Neutrophil (primary cell): Measurements from ENCODE around the gene PSMA7.

ENCODE experiments used
- H3K27ac ChIP-seq: fragments of 200-600 bp; sonication (generic); 2 replicates; pipeline ENCODE4 v1.5.1; 2016; ENCODE audit warnings: mild to moderate bottlenecking, moderate library complexity
- H3K27me3 ChIP-seq: fragments of 200-600 bp; sonication (generic); 2 replicates; pipeline ENCODE4 v1.6.0; 2016; ENCODE audit warnings: mild to moderate bottlenecking
- H3K36me3 ChIP-seq: fragments of 200-600 bp; sonication (generic); 2 replicates; pipeline ENCODE4 v1.5.1; 2017
- H3K4me1 ChIP-seq, 2 experiments: fragments of 200-600 bp in 1 of 2; sonication (generic) in 1 of 2; 1 replicate in 1 of 2; 2 replicates in 1 of 2; pipeline versions ENCODE4 v1.5.1 to v1.6.1; 2013 to 2016; ENCODE audit warnings: low read depth in 1 of 2, low read length in 1 of 2, mild to moderate bottlenecking in 1 of 2, moderate library complexity in 1 of 2; ENCODE audit not compliant: control insufficient read depth in 1 of 2, insufficient read depth in 1 of 2
- H3K4me3 ChIP-seq, 2 experiments: fragments of 200-600 bp in 1 of 2; sonication (generic) in 1 of 2; 1 replicate in 1 of 2; 2 replicates in 1 of 2; pipeline ENCODE4 v1.5.1; 2013 to 2016; ENCODE audit warnings: low read depth in 1 of 2, low read length in 1 of 2, mild to moderate bottlenecking in 1 of 2, moderate library complexity in 1 of 2
- H3K9me3 ChIP-seq: fragments of 200-600 bp; sonication (generic); 2 replicates; pipeline ENCODE4 v1.5.1; 2016
- TF ChIP-seq, protein P1 (sequence below): fragments of 200-600 bp; sonication (generic); IDR thresholded peaks from 2 replicates; pipeline ENCODE4 v1.5.1; 2016; ENCODE audit warnings: antibody characterized with exemption

The PSMA7 gene

DNA sequence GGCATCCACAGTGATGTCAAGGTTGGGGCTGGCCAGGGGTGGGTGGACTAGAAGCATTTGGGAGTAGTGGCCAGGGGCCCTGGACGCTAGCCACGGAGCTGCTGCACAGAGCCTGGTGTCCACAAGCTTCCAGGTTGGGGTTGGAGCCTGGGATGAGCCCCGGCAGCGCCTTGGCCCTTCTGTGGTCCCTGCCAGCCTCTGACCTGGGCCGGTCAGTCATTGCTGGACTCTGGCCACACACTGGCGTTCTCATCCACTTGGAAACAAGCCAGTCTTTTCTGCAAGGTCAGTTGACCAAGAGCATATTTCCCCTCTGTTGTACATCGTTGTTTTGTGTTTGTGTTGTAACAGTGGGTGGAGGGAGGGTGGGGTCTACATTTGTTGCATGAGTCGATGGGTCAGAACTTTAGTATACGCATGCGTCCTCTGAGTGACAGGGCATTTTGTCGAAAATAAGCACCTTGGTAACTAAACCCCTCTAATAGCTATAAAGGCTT is 8.4 kb downstream of the PSMA7 start:
- Histone ChIP-seq H3K4me3 (peak overlapping the region in 1 of 2 experiments; percentile 36), H3K36me3 (peaks cover 87% of the 10 kb centered on the region), H3K27ac (peak overlapping the region; percentile 91), H3K9me3 (no peaks in the 10 kb centered on the region), H3K27me3 (no peaks in the 10 kb centered on the region), H3K4me1 (peaks cover 34 to 45% of the 10 kb centered on the region in 2 experiments)
- TF ChIP-seq, protein P1, sequence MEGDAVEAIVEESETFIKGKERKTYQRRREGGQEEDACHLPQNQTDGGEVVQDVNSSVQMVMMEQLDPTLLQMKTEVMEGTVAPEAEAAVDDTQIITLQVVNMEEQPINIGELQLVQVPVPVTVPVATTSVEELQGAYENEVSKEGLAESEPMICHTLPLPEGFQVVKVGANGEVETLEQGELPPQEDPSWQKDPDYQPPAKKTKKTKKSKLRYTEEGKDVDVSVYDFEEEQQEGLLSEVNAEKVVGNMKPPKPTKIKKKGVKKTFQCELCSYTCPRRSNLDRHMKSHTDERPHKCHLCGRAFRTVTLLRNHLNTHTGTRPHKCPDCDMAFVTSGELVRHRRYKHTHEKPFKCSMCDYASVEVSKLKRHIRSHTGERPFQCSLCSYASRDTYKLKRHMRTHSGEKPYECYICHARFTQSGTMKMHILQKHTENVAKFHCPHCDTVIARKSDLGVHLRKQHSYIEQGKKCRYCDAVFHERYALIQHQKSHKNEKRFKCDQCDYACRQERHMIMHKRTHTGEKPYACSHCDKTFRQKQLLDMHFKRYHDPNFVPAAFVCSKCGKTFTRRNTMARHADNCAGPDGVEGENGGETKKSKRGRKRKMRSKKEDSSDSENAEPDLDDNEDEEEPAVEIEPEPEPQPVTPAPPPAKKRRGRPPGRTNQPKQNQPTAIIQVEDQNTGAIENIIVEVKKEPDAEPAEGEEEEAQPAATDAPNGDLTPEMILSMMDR: no peak

DNA sequence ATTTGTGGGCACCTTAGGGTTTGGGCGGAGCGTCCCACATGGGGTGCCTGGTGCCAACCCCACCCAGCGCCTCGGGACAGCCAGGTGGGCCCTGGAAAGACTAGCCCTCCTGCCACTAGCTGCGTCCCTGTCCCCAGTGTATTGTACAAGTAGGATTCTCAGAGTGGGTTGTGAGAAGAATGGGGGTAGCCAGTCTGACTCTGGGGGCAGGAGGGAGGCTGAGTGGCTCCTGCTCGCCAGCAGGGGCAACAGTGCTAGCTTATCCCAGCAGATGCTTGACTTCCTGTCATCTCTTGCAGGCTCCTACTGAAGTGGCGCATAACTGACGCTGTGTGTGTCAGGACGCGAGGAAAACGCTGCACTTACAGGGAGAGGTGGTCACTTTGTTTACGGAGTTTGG is 9.3 kb downstream of the PSMA7 start:
- TF ChIP-seq, protein P1: peak; percentile 28
- Histone ChIP-seq H3K36me3 (peaks cover 87% of the 10 kb centered on the region), H3K4me1 (peaks cover 34 to 45% of the 10 kb centered on the region in 2 experiments), H3K27me3 (no peaks in the 10 kb centered on the region), H3K4me3 (peak overlapping the region in 1 of 2 experiments; percentile 36), H3K9me3 (no peaks in the 10 kb centered on the region), H3K27ac (peak overlapping the region; percentile 91)

DNA sequence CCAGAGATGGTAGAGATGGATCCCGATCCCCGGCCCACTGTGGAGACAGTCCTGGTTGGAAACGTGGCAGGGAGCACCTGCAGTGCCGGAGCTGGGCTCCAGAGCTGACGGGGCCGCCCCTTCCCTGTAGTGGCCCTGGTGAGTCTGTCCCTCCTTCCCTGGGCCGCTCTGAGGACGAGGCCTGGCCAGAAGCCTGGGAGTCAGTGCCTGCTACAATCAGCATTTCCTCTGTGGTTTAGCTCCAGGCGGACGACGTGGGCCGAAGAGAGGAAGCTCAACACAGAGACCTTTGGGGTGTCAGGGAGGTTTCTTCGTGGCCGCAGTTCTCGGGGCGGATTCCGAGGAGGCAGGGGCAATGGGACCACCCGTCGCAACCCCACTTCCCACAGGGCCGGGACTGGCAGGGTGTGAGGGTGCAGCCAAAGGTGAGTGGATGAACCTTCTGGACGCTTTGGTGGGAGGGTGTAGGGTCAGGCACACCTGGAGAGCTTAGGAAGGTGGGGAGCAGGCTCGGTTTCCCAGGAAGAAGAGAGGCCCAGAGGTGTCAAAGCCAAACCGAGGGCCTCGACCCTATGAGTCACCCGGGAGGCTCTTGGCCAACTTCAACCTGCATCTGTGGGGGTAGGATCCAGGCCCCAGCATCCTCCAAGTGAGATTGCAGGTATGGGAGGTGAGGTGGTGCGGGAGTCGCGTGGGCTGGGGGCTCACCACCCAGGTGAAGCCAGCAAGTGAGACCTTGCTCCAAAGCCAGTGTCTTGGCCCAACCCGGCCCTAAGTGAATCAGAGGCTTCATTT is 9.9 kb downstream of the PSMA7 start:
- Histone ChIP-seq H3K36me3 (peaks cover 87% of the 10 kb centered on the region), H3K27ac (peak overlapping the region; percentile 91), H3K4me3 (peak overlapping the region in 1 of 2 experiments; percentile 36), H3K27me3 (no peaks in the 10 kb centered on the region), H3K9me3 (no peaks in the 10 kb centered on the region), H3K4me1 (peaks cover 34 to 45% of the 10 kb centered on the region in 2 experiments)
- TF ChIP-seq, protein P1: no peak

DNA sequence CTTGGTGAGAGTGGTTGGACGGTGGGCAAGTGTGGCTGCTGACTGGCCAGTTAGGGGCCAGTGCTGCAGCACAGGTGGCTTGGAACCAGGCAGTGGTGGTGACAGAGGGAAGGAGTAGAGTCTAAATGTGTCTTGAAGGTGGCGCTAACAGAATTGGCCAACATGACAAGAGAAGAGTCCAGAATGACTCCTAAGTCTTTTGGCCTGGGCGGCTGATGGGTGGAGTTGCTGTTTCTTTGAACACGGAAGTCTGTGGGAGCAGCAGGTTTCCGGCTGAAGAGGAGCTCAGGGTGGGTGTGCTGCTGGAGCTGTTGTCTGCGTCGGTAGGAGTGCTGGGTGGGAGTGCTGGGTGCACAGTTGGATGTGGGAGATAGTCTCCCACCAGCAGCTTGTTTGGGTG is 10.8 kb downstream of the PSMA7 start:
- Histone ChIP-seq H3K36me3 (peaks cover 87% of the 10 kb centered on the region), H3K4me1 (peaks cover 34 to 45% of the 10 kb centered on the region in 2 experiments), H3K4me3 (peak overlapping the region in 1 of 2 experiments; percentile 36), H3K27me3 (no peaks in the 10 kb centered on the region), H3K27ac (peak overlapping the region; percentile 91), H3K9me3 (no peaks in the 10 kb centered on the region)
- TF ChIP-seq, protein P1: no peak

DNA sequence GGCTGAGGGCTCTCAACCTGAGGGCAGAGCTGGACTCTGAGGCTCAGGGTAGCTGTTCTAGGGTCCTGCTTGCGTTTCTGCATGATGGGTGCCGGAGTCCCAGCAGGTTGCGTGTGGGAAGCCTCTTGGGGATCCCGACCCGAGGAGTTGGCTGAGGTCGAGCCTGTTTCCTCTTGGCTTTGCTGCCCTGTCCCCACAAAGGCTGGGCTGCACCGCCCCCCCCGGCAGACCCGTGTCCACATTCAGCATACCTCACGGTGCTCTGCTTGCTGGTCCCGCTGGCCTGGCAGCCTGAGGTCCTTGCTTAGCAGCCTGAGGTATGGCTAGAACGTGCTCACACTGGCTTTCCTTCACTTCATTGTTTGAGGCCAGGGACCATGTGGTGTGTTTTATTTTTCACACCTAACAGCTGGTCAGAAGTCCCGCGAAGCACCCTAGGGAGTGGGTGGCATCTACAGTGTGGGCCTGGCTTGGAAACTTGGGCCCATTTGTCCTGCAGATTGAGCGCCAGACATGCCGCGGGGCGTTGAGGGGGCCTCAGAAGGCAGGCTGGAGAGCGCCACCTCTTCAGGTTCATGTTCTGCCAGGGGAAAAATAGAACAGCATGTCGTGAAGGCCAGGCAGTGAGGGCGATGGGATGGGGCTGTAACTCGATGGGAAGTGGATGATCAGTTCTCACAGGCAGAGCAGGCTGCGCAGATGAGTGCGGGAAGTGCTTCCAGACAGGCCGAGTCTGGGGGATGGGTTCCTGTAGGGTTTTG is 11.5 kb downstream of the PSMA7 start:
- no peak overlapping the region for H3K4me3 ChIP-seq
- peaks cover 34 to 45% of the 10 kb centered on the region in 2 experiments for H3K4me1 ChIP-seq
- H3K27me3 ChIP-seq: no peaks in the 10 kb centered on the region
- peaks cover 88% of the 10 kb centered on the region for H3K36me3 ChIP-seq
- H3K27ac ChIP-seq: peak overlapping the region; percentile 91
- TF ChIP-seq, protein P1: no peak
- no peaks in the 10 kb centered on the region for H3K9me3 ChIP-seq
